B cell (primary cell): ENCODE data around the gene ADAR. TPM values are rescaled to one million over a fixed set of nuclear protein-coding genes. Genes with fewer than 3 reads are reported as not detected.
A peak's percentile ranks its signal among the peaks of the same experiment; 100 is the strongest.

Experiments
- ATAC-seq: fragments of 200-7000 bp; cut with Tn5 transposase; one replicate; pipeline ENCODE4 v1.10.0; 2021; ENCODE audit warnings: low read depth, mild to moderate bottlenecking, moderate number of reproducible peaks, moderate library complexity
- CTCF ChIA-PET: fragments of 350-600 bp; sonication (Branson Sonifier 250); formaldehyde crosslinking; loops from one replicate; lab custom pipeline; 2021; ENCODE audit warnings: antibody characterized with exemption, inconsistent platforms; lab: Charles Lee
- POLR2A ChIA-PET: fragments of 350-600 bp; sonication (Branson Sonifier 250); formaldehyde crosslinking; loops from one replicate; lab custom pipeline; 2021; ENCODE audit warnings: antibody characterized with exemption; lab: Charles Lee
- DNase-seq: peaks from one replicate; pipeline ENCODE4 v3.0.0; 2013
- H2AFZ ChIP-seq: 2 replicates; pipeline ENCODE4 v1.6.1; 2012; ENCODE audit warnings: mild to moderate bottlenecking, low read depth, low read length; ENCODE audit not compliant: insufficient read depth, poor library complexity, severe bottlenecking
- H3K27ac ChIP-seq, 2 donors: 1 replicate in 1 of 2; 2 replicates in 1 of 2; pipeline ENCODE4 v1.5.1; 2012 to 2013; ENCODE audit warnings: low read length in 2 of 2, mild to moderate bottlenecking in 2 of 2, moderate library complexity in 1 of 2
- H3K27me3 ChIP-seq, 4 experiments: fragments of 200-600 bp in 1 of 4; sonication (generic) in 1 of 4; replicated peaks in 1 of 4; 1 replicate in 2 of 4; 2 replicates in 2 of 4; pipeline versions ENCODE4 v1.6.1 to v1.7.0; 2013 to 2016; ENCODE audit warnings: low read length in 3 of 4, mild to moderate bottlenecking in 2 of 4, mixed read lengths in 1 of 4, moderate library complexity in 1 of 4; ENCODE audit not compliant: insufficient read depth in 4 of 4, control insufficient read depth in 3 of 4; ENCODE audit errors: control extremely low read depth in 1 of 4
- H3K36me3 ChIP-seq, 2 experiments: replicated peaks in 1 of 2; 1 replicate in 1 of 2; 2 replicates in 1 of 2; pipeline versions ENCODE4 v1.6.1 to v1.7.1; 2013; ENCODE audit warnings: low read length in 1 of 2; ENCODE audit not compliant: insufficient read depth in 2 of 2, control insufficient read depth in 1 of 2; ENCODE audit errors: control extremely low read depth in 1 of 2, extremely low read depth in 1 of 2
- H3K4me1 ChIP-seq, 2 donors: fragments of 200-600 bp in 1 of 2; sonication (generic) in 1 of 2; 1 replicate in 1 of 2; 2 replicates in 1 of 2; pipeline versions ENCODE4 v1.5.1 to v1.6.1; 2013 to 2017; ENCODE audit warnings: low read length in 2 of 2; ENCODE audit not compliant: control insufficient read depth in 2 of 2, insufficient read depth in 2 of 2
- H3K4me2 ChIP-seq: replicated peaks from 2 replicates; pipeline ENCODE3; 2012; ENCODE audit warnings: mild to moderate bottlenecking, low read depth, low read length; ENCODE audit not compliant: poor library complexity, severe bottlenecking
- H3K4me3 ChIP-seq, 5 experiments: fragments of 200-600 bp in 1 of 5; sonication (generic) in 1 of 5; 1 replicate in 3 of 5; 2 replicates in 2 of 5; pipeline versions ENCODE4 v1.5.1 to v1.7.0; 2011 to 2016; ENCODE audit warnings: low read length in 4 of 5, mild to moderate bottlenecking in 4 of 5, low read depth in 2 of 5, control low read depth in 1 of 5, moderate library complexity in 1 of 5; ENCODE audit not compliant: insufficient read depth in 1 of 5; ENCODE audit errors: control extremely low read depth in 1 of 5, extremely low read depth in 1 of 5
- H3K79me2 ChIP-seq: fragments of 200-600 bp; sonication (generic); one replicate; pipeline ENCODE4 v1.6.0; 2016; ENCODE audit warnings: low read length; ENCODE audit not compliant: control insufficient read depth, insufficient read depth
- H3K9ac ChIP-seq: fragments of 200-600 bp; sonication (generic); 2 replicates; pipeline ENCODE4 v1.6.1; 2017; ENCODE audit warnings: mild to moderate bottlenecking, low read length, moderate library complexity
- H3K9me3 ChIP-seq, 3 donors: one replicate each; pipeline versions ENCODE4 v1.6.1 to v1.7.1; 2013; ENCODE audit warnings: low read length in 2 of 3; ENCODE audit not compliant: control insufficient read depth in 2 of 3, insufficient read depth in 1 of 3; ENCODE audit errors: control extremely low read depth in 1 of 3
- H4K20me1 ChIP-seq: 2 replicates; pipeline ENCODE4 v1.6.0; 2012; ENCODE audit warnings: mild to moderate bottlenecking, low read length; ENCODE audit not compliant: insufficient read depth, control insufficient read depth, poor library complexity, severe bottlenecking
- H3K27ac Mint-ChIP-seq: one replicate; pipeline ENCODE4 v1.8.0; 2021; ENCODE audit warnings: mixed read lengths
- H3K27me3 Mint-ChIP-seq: one replicate; pipeline ENCODE4 v1.8.0; 2021; ENCODE audit warnings: mixed read lengths
- H3K4me1 Mint-ChIP-seq: one replicate; pipeline ENCODE4 v1.8.0; 2021; ENCODE audit warnings: mixed read lengths
- H3K4me3 Mint-ChIP-seq: one replicate; pipeline ENCODE4 v1.8.0; 2021; ENCODE audit warnings: mixed read lengths
- H3K9me3 Mint-ChIP-seq: one replicate; pipeline ENCODE4 v1.8.0; 2022; ENCODE audit warnings: mixed read lengths; ENCODE audit not compliant: insufficient read depth
- EZH2 ChIP-seq: IDR thresholded peaks from 2 replicates; pipeline ENCODE4 v1.6.1; 2012; ENCODE audit warnings: borderline replicate concordance, low read depth, mild to moderate bottlenecking, moderate library complexity, low read length; ENCODE audit not compliant: insufficient read depth, poor library complexity, severe bottlenecking
- WGBS: methylation state at CpG from one replicate; pipeline ENCODE4 v1.1.5; 2013; ENCODE audit warnings: missing lambda C conversion rate; ENCODE audit not compliant: insufficient coverage; 5-methylcytosine and 5-hydroxymethylcytosine counted together
- intact Hi-C: fragments of 100-400 bp; cut with micrococcal nuclease; formaldehyde crosslinking; loops from one replicate; pipeline ENCODE4 v1.10.0; 2022
- polyA plus RNA-seq: library from polyadenylated mRNA; depleted of rRNA; stranded (reverse); fragments of >200 nt; gene quantifications from 2 replicates; pipeline ENCODE4 v1.2.3, GENCODE V29; 2012
- total RNA-seq, 2 donors: library from RNA; stranded (reverse); fragments of 120-200 nt in 1 of 2; gene quantifications; 1 replicate in 1 of 2; 2 replicates in 1 of 2; pipeline versions ENCODE4 v1.2.3 to v1.2.4, GENCODE V29; 2013 to 2022
- TF ChIP-seq, protein P1 (sequence below): fragments of 200-600 bp; IDR thresholded peaks from one replicate; pipeline ENCODE4 v1.8.0; 2022; ENCODE audit warnings: antibody characterized with exemption, mild to moderate bottlenecking

Gene ADAR
- total and polyA plus RNA-seq, 2 donors (not counting 1 experiment from before 2014, with no cell fraction given) = 64.9 to 241 TPM

GRCh38 chr1:154548028-154548427, 60.0 kb downstream of the ADAR start:
- intact Hi-C loops = loop anchor here (5.0 kb wide), 1 partner anchor 226 kb away; the partner anchor contains the start of gene AQP10
- Histone ChIP-seq H2AFZ (no peak overlapping the region), H3K4me1 (no peaks in the 10 kb centered on the region), H3K79me2 (no peaks in the 10 kb centered on the region), H3K9me3 (peaks cover 0 to 3% (median 0%) of the 10 kb centered on the region in 3 donors), H3K4me2 (no peak overlapping the region), H3K4me3 (no peak overlapping the region), H3K9ac (no peak overlapping the region), H3K36me3 (peaks cover 18 to 44% of the 10 kb centered on the region in 2 experiments), H4K20me1 (peaks cover 22% of the 10 kb centered on the region), H3K27ac (no peak overlapping the region), H3K27me3 (no peaks in the 10 kb centered on the region)
- CTCF ChIA-PET = interaction anchor here (1.2 to 6.6 kb wide), 2 partner anchors 60 to 66 kb away, joined by 3 to 188 read pairs; no protein-coding TSS in a partner anchor
- ATAC-seq (no peak), DNase-seq (no peak)
- no peak overlapping the region for H3K4me3 Mint-ChIP-seq
- TF ChIP-seq, protein P1, sequence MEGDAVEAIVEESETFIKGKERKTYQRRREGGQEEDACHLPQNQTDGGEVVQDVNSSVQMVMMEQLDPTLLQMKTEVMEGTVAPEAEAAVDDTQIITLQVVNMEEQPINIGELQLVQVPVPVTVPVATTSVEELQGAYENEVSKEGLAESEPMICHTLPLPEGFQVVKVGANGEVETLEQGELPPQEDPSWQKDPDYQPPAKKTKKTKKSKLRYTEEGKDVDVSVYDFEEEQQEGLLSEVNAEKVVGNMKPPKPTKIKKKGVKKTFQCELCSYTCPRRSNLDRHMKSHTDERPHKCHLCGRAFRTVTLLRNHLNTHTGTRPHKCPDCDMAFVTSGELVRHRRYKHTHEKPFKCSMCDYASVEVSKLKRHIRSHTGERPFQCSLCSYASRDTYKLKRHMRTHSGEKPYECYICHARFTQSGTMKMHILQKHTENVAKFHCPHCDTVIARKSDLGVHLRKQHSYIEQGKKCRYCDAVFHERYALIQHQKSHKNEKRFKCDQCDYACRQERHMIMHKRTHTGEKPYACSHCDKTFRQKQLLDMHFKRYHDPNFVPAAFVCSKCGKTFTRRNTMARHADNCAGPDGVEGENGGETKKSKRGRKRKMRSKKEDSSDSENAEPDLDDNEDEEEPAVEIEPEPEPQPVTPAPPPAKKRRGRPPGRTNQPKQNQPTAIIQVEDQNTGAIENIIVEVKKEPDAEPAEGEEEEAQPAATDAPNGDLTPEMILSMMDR = no peak
- no peak for TF ChIP-seq EZH2
- H3K9me3 Mint-ChIP-seq = no peaks in the 10 kb centered on the region
- peak overlapping the region; percentile 41 for H3K27ac Mint-ChIP-seq
- 40% methylated on average over 1 of the region's 1 CpG for WGBS
- H3K4me1 Mint-ChIP-seq = peaks cover 5% of the 10 kb centered on the region
- POLR2A ChIA-PET = no interaction called here
- H3K27me3 Mint-ChIP-seq = peaks cover 8% of the 10 kb centered on the region

DNA sequence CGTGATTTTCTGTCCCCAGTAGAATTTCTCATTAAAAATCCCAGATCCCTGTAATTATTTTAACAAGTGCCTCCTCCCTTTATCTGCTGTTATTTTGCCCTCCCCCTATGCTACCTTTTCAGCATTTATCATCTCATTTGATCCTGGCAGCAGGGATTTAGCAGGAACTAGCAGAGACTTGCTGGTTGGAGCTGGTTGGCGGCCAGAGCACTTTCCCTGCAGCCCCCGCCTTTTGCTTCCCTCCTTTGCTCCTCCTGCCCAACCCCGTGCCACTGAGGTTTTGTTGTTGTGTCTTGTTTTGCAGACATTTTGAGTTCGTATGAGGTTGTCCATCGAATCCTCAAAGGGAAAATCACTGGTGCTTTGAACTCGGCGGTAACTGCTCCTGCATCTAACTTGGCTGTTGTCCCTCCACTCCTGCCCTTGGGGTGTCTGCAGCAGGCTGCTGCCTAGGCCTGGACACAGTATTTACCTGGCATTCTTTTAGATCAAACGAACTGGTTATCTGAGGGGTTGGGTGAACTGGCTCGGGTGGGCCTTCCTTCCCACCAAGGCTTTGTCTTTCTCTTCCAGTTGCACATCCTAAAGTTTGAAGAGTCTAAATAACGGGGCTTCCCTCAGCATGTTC, 60.8 kb downstream of the ADAR start:
- H3K27ac ChIP-seq = no peak overlapping the region
- DNase-seq (no peak), ATAC-seq (no peak)
- H3K4me1 ChIP-seq = no peaks in the 10 kb centered on the region
- H3K36me3 ChIP-seq = peaks cover 18 to 36% of the 10 kb centered on the region in 2 experiments
- H2AFZ ChIP-seq = no peak overlapping the region
- H3K27me3 ChIP-seq = no peaks in the 10 kb centered on the region
- H3K4me1 Mint-ChIP-seq = peaks cover 5% of the 10 kb centered on the region
- TF ChIP-seq, protein P1 = no peak
- no peak for TF ChIP-seq EZH2
- peaks cover 0 to 2% (median 0%) of the 10 kb centered on the region in 3 donors for H3K9me3 ChIP-seq
- no peak overlapping the region for H3K4me3 Mint-ChIP-seq
- intact Hi-C loops = loop anchor here (5.0 kb wide), 1 partner anchor 225 kb away; the partner anchor contains the start of gene AQP10
- H3K27me3 Mint-ChIP-seq = peaks cover 9% of the 10 kb centered on the region
- no peak overlapping the region for H3K4me2 ChIP-seq
- no peaks in the 10 kb centered on the region for H3K9me3 Mint-ChIP-seq
- no peaks in the 10 kb centered on the region for H3K79me2 ChIP-seq
- no peak overlapping the region for H3K9ac ChIP-seq
- no peak overlapping the region for H3K27ac Mint-ChIP-seq
- H3K4me3 ChIP-seq = no peak overlapping the region
- peaks cover 14% of the 10 kb centered on the region for H4K20me1 ChIP-seq
- ChIA-PET CTCF (interaction anchor here (0.6 to 6.6 kb wide), 22 partner anchors 8 to 538 kb away, joined by 3 to 188 read pairs (median 4); no protein-coding TSS in a partner anchor), POLR2A (no interaction called here)
- WGBS = 97% methylated on average over 6 of the region's 11 CpGs
